Astrocyte (in vitro differentiated cells and primary cell): ENCODE measurements around the gene IRGQ. TPM values are rescaled to one million over a fixed set of nuclear protein-coding genes. Genes with fewer than 3 reads are reported as not detected.
A peak's percentile ranks its signal among the peaks of the same experiment; 100 is the strongest.

Experiments used
- DNase-seq: peaks from one replicate; pipeline ENCODE4 v3.0.0-alpha.2; 2010; ENCODE audit warnings: low read depth
- FAIRE-seq: peaks from 2 replicates; lab custom pipeline; 2011; peaks lifted over from hg19 to GRCh38; lab: Jason Lieb, UNC
- H2AFZ ChIP-seq: 2 replicates; pipeline ENCODE4 v1.6.0; 2012; ENCODE audit warnings: low read depth, low read length, inconsistent platforms
- H3K27ac ChIP-seq: 2 replicates; pipeline ENCODE4 v1.5.1; 2011; ENCODE audit warnings: low read depth, low read length, inconsistent platforms
- H3K27me3 ChIP-seq: 2 replicates; pipeline ENCODE4 v1.6.0; 2011; ENCODE audit warnings: low read length, inconsistent platforms; ENCODE audit not compliant: insufficient read depth
- H3K36me3 ChIP-seq: 2 replicates; pipeline ENCODE4 v1.5.1; 2011; ENCODE audit warnings: low read length, inconsistent platforms; ENCODE audit not compliant: insufficient read depth
- H3K4me1 ChIP-seq: 2 replicates; pipeline ENCODE4 v1.5.1; 2011; ENCODE audit warnings: low read length, inconsistent platforms; ENCODE audit not compliant: insufficient read depth
- H3K4me2 ChIP-seq: 2 replicates; pipeline ENCODE4 v1.6.0; 2012; ENCODE audit warnings: low read length, inconsistent platforms
- H3K4me3 ChIP-seq: 2 replicates; pipeline ENCODE4 v1.5.1; 2011; ENCODE audit warnings: low read depth, mild to moderate bottlenecking, low read length, inconsistent platforms; ENCODE audit not compliant: insufficient read depth
- H3K79me2 ChIP-seq: 2 replicates; pipeline ENCODE4 v1.6.0; 2012; ENCODE audit warnings: mild to moderate bottlenecking, low read length, inconsistent platforms; ENCODE audit not compliant: insufficient read depth
- H3K9ac ChIP-seq: 2 replicates; pipeline ENCODE4 v1.6.0; 2012; ENCODE audit warnings: mild to moderate bottlenecking, low read length, inconsistent platforms
- H3K9me3 ChIP-seq: 2 replicates; pipeline ENCODE4 v1.5.1; 2012; ENCODE audit warnings: low read depth, mild to moderate bottlenecking, low read length, inconsistent platforms; ENCODE audit not compliant: insufficient read depth
- H4K20me1 ChIP-seq: 2 replicates; pipeline ENCODE4 v1.6.0; 2012; ENCODE audit warnings: low read length, inconsistent platforms; ENCODE audit not compliant: insufficient read depth
- H3K27ac Mint-ChIP-seq: one replicate; pipeline ENCODE4 v1.8.0; 2021; ENCODE audit warnings: mild to moderate bottlenecking, mixed read lengths; ENCODE audit not compliant: unreplicated experiment
- H3K27me3 Mint-ChIP-seq: one replicate; pipeline ENCODE4 v1.8.0; 2021; ENCODE audit warnings: low read depth, mixed read lengths; ENCODE audit not compliant: unreplicated experiment
- H3K36me3 Mint-ChIP-seq: one replicate; pipeline ENCODE4 v1.8.0; 2021; ENCODE audit warnings: low read depth, mixed read lengths; ENCODE audit not compliant: unreplicated experiment
- H3K4me1 Mint-ChIP-seq: one replicate; pipeline ENCODE4 v1.8.0; 2021; ENCODE audit warnings: low read depth, mixed read lengths; ENCODE audit not compliant: unreplicated experiment
- H3K4me3 Mint-ChIP-seq: one replicate; pipeline ENCODE4 v1.8.0; 2021; ENCODE audit warnings: mild to moderate bottlenecking, moderate library complexity, mixed read lengths; ENCODE audit not compliant: unreplicated experiment
- H3K9me3 Mint-ChIP-seq: one replicate; pipeline ENCODE4 v1.8.0; 2021; ENCODE audit warnings: mild to moderate bottlenecking, mixed read lengths; ENCODE audit not compliant: unreplicated experiment
- EZH2 ChIP-seq: IDR thresholded peaks from 2 replicates; pipeline ENCODE4 v1.6.1; 2012; ENCODE audit warnings: mild to moderate bottlenecking, low read length, inconsistent platforms; ENCODE audit not compliant: insufficient read depth
- total RNA-seq: library from RNA; stranded (reverse); gene quantifications from 2 replicates; pipeline ENCODE4 v1.2.1, GENCODE V29; 2021
- TF ChIP-seq, protein P1 (sequence below): IDR thresholded peaks from 2 replicates; pipeline ENCODE4 v1.5.1; 2011; ENCODE audit warnings: low read depth, mild to moderate bottlenecking, inconsistent platforms, low read length, moderate library complexity; ENCODE audit not compliant: insufficient read depth

The IRGQ gene
- total RNA-seq, 1 donor from 2014 or later = 60.7 TPM

DNA sequence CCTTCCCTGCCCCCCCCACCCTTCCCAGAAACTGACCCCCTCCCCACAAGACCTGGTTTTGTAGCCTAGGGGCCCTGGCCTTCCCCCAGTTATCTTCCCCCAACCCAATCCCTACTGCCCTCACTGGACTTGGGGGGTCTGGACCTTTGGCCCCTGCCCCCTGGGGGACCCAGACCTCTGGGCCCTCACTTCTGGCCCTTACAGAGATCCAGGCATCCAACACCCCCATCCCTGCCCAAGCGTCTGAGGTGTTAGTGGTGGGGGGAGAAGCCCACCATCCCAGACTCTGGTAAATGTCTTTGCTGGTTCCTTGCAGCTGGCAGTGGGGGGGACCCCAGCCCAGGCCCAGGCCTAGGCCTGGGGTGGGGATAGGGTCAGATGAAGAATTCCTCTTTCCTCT is 27.0 kb upstream of the IRGQ start:
- Histone ChIP-seq H3K9ac (no peak overlapping the region), H3K36me3 (no peaks in the 10 kb centered on the region), H3K27ac (no peak overlapping the region), H2AFZ (no peak overlapping the region), H4K20me1 (no peaks in the 10 kb centered on the region), H3K79me2 (peaks cover 20% of the 10 kb centered on the region), H3K4me3 (no peak overlapping the region), H3K4me1 (peaks cover 16% of the 10 kb centered on the region), H3K9me3 (no peaks in the 10 kb centered on the region), H3K4me2 (no peak overlapping the region), H3K27me3 (no peaks in the 10 kb centered on the region)
- no peak for FAIRE-seq
- Mint-ChIP-seq H3K9me3 (no peaks in the 10 kb centered on the region), H3K36me3 (peaks cover 1% of the 10 kb centered on the region), H3K4me1 (peaks cover 4% of the 10 kb centered on the region), H3K27ac (no peak overlapping the region), H3K27me3 (no peaks in the 10 kb centered on the region), H3K4me3 (no peak overlapping the region)
- TF ChIP-seq, protein P1, sequence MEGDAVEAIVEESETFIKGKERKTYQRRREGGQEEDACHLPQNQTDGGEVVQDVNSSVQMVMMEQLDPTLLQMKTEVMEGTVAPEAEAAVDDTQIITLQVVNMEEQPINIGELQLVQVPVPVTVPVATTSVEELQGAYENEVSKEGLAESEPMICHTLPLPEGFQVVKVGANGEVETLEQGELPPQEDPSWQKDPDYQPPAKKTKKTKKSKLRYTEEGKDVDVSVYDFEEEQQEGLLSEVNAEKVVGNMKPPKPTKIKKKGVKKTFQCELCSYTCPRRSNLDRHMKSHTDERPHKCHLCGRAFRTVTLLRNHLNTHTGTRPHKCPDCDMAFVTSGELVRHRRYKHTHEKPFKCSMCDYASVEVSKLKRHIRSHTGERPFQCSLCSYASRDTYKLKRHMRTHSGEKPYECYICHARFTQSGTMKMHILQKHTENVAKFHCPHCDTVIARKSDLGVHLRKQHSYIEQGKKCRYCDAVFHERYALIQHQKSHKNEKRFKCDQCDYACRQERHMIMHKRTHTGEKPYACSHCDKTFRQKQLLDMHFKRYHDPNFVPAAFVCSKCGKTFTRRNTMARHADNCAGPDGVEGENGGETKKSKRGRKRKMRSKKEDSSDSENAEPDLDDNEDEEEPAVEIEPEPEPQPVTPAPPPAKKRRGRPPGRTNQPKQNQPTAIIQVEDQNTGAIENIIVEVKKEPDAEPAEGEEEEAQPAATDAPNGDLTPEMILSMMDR = no peak
- no peak for TF ChIP-seq EZH2
- DNase-seq = no peak

DNA sequence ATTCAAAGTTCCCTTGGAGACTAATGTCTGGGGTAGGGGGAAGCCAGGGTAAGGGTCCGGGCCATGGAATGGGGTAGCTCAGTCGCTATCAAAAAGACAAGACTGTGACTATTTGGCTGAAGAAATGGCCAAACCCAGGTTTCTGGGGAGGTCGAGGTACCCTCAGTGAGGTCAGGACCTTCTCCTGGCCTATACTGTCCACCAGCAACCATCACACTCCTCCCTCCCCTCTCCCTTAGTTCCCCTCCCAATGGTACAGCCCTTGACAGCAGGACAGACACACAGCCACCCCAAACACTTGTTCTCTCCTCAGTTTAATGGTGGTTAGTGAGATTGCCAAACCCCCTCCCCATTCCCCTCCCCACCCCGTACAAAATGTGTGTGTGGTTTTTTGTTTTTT is 26.1 kb upstream of the IRGQ start:
- Mint-ChIP-seq H3K36me3 (peaks cover 1% of the 10 kb centered on the region), H3K4me1 (peaks cover 4% of the 10 kb centered on the region), H3K9me3 (no peaks in the 10 kb centered on the region), H3K27ac (no peak overlapping the region), H3K27me3 (no peaks in the 10 kb centered on the region), H3K4me3 (no peak overlapping the region)
- no peaks in the 10 kb centered on the region for H3K36me3 ChIP-seq
- no peak overlapping the region for H3K27ac ChIP-seq
- TF ChIP-seq, protein P1 = no peak
- TF ChIP-seq EZH2 = no peak
- DNase-seq = no peak
- H2AFZ ChIP-seq = no peak overlapping the region
- H3K4me1 ChIP-seq = peaks cover 16% of the 10 kb centered on the region
- H3K4me3 ChIP-seq = no peak overlapping the region
- no peak for FAIRE-seq
- peaks cover 27% of the 10 kb centered on the region for H3K79me2 ChIP-seq
- H3K9me3 ChIP-seq = no peaks in the 10 kb centered on the region
- H3K9ac ChIP-seq = no peak overlapping the region
- no peak overlapping the region for H3K4me2 ChIP-seq
- no peaks in the 10 kb centered on the region for H3K27me3 ChIP-seq
- H4K20me1 ChIP-seq = peaks cover 4% of the 10 kb centered on the region

GRCh38 chr19:43620061-43621001 is 24.4 kb upstream of the IRGQ start:
- Histone ChIP-seq H3K27me3 (no peaks in the 10 kb centered on the region), H3K27ac (peak overlapping the region; percentile 91), H3K9me3 (no peaks in the 10 kb centered on the region), H3K79me2 (peaks cover 45% of the 10 kb centered on the region), H3K4me2 (peak overlapping the region; percentile 93), H2AFZ (peak overlapping the region; percentile 88), H3K4me3 (peak overlapping the region; percentile 80), H3K9ac (peak overlapping the region; percentile 87), H3K36me3 (no peaks in the 10 kb centered on the region), H4K20me1 (peaks cover 13% of the 10 kb centered on the region), H3K4me1 (peaks cover 16% of the 10 kb centered on the region)
- Mint-ChIP-seq H3K9me3 (no peaks in the 10 kb centered on the region), H3K36me3 (peaks cover 1% of the 10 kb centered on the region), H3K27me3 (no peaks in the 10 kb centered on the region), H3K4me3 (peak overlapping the region; percentile 91), H3K27ac (peak overlapping the region; percentile 93), H3K4me1 (peaks cover 4% of the 10 kb centered on the region)
- TF ChIP-seq, protein P1 = no peak
- TF ChIP-seq EZH2 = no peak
- no peak for FAIRE-seq
- no peak for DNase-seq
